ENCODE results near the gene WDFY4. TPM values are rescaled to one million over a fixed set of nuclear protein-coding genes. Genes with fewer than 3 reads are reported as not detected.

The WDFY4 gene
- total RNA-seq, 1 donor from 2014 or later = 33.8 TPM

DNA sequence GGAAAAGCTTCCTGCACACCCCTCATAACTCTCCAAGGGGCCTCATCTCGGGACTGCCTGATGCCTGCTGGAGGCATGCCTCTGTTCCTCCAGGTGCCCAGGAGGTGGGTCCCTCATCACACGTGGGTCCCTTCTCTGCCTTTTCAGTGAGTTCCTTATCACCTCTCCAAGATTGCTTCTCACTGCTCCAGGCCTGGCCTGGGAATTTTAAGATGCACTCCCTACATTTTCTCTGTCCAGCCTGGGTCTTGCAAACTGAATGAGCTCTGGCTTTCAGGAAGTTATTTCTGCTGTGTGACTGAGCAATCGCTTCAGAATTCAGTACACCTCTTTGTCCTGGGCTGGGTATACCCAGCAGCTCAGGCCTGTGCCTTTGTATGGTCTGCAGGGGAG lies 211.1 kb downstream of the WDFY4 start:
- TF ChIP-seq, protein P1, sequence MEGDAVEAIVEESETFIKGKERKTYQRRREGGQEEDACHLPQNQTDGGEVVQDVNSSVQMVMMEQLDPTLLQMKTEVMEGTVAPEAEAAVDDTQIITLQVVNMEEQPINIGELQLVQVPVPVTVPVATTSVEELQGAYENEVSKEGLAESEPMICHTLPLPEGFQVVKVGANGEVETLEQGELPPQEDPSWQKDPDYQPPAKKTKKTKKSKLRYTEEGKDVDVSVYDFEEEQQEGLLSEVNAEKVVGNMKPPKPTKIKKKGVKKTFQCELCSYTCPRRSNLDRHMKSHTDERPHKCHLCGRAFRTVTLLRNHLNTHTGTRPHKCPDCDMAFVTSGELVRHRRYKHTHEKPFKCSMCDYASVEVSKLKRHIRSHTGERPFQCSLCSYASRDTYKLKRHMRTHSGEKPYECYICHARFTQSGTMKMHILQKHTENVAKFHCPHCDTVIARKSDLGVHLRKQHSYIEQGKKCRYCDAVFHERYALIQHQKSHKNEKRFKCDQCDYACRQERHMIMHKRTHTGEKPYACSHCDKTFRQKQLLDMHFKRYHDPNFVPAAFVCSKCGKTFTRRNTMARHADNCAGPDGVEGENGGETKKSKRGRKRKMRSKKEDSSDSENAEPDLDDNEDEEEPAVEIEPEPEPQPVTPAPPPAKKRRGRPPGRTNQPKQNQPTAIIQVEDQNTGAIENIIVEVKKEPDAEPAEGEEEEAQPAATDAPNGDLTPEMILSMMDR (IDR thresholded peaks at IDR 0.05) = no peak
- Histone ChIP-seq H3K4me3 (no peak overlapping the region), H3K36me3 (no peaks in the 10 kb centered on the region), H3K27ac (no peak overlapping the region), H3K9me3 (no peaks in the 10 kb centered on the region), H3K4me1 (no peaks in the 10 kb centered on the region), H3K27me3 (no peaks in the 10 kb centered on the region)
- intact Hi-C loops (cut with DNase I) = no loop called here
- DNase-seq (ENCODE audit: low spot score in 2 of 2) = no peak

DNA sequence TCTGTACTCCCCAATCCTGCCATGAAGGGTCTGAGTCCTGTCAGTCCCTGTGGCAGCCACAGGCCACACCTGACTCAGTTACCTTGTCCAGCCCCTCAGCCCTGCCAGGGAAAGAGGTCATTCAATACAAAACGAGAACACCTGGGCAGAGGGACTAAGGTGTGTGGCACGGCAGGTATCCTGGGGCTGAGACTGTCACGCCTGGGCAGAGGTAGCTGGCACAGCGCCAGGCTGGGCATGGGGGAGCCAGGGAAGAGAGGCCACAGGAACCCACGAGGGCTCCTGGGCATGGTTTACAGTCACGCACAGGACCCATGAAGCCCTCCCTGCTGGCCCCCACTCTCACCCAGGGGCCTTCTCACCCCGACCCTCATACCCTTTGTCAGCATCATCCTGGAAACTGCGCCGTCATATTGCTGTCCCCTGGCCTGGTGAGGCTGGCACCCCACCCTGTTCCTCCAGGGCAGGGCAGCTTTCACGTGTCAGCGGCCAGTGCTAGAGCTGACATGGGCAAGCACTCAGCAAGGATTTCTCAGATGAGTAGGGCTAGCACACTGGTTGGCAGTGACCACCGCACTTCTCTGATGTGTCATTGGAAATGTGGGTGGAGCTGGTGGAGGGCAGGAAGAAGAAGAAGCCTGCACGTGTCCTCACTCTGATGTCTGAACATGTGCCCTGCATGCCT lies 212.2 kb downstream of the WDFY4 start:
- Histone ChIP-seq H3K9me3 (peaks cover 0 to 6% of the 10 kb centered on the region in 2 donors), H3K4me1 (no peaks in the 10 kb centered on the region), H3K27me3 (no peaks in the 10 kb centered on the region), H3K36me3 (no peaks in the 10 kb centered on the region), H3K27ac (no peak overlapping the region), H3K4me3 (no peak overlapping the region)
- TF ChIP-seq, protein P1 (IDR thresholded peaks at IDR 0.05) = no peak
- DNase-seq (ENCODE audit: low spot score in 2 of 2) = no peak
- intact Hi-C loops (cut with DNase I) = no loop called here

DNA sequence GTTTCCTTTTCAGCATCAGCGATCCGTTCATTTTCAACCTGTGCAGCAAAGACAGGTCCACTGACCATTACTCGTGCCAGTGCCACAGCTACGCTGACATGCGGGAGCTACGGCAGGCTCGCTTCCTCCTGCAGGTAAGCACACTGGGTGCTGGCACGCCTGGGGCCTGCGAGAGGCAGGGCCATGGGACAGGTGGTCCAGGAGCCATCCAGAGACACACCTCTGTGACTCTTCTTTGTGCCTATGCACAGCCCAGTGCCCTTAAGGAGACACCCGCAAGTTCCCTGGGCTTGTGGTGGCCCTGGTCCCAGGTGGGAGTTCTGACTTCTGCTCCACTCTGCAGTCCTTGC lies 212.7 kb downstream of the WDFY4 start:
- DNase-seq (ENCODE audit: low spot score in 2 of 2) = no peak
- Histone ChIP-seq H3K27ac (no peak overlapping the region), H3K9me3 (peaks cover 0 to 6% of the 10 kb centered on the region in 2 donors), H3K4me1 (no peaks in the 10 kb centered on the region), H3K36me3 (no peaks in the 10 kb centered on the region), H3K4me3 (no peak overlapping the region), H3K27me3 (no peaks in the 10 kb centered on the region)
- TF ChIP-seq, protein P1 (IDR thresholded peaks at IDR 0.05) = no peak
- intact Hi-C loops (cut with DNase I) = no loop called here

DNA sequence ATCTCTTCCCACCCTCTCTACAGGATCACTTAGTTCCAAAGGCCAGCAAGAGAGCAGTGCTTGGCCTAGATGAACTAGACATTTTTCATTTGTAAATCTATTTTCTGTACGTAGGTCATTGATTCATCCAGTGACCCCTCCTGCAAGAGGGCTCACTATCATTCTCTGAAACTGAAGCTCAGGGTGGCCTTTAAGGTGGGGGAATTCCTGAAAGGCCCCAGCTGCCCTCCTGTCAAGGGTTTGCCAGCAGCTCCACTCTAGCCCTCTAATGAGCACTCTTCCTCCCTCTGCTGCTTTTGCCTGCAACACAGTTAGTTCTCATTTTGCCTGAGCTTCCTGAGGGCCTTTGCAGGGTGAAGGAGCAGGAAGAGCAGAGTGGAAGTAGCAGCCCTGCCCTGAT lies 213.8 kb downstream of the WDFY4 start:
- TF ChIP-seq, protein P1 (IDR thresholded peaks at IDR 0.05) = no peak
- no peak overlapping the region for H3K27ac ChIP-seq
- DNase-seq (ENCODE audit: low spot score in 2 of 2) = no peak
- no peaks in the 10 kb centered on the region for H3K4me1 ChIP-seq
- H3K4me3 ChIP-seq = no peak overlapping the region
- no peaks in the 10 kb centered on the region for H3K27me3 ChIP-seq
- peaks cover 0 to 6% of the 10 kb centered on the region in 2 donors for H3K9me3 ChIP-seq
- H3K36me3 ChIP-seq = no peaks in the 10 kb centered on the region
- intact Hi-C loops (cut with DNase I) = no loop called here

DNA sequence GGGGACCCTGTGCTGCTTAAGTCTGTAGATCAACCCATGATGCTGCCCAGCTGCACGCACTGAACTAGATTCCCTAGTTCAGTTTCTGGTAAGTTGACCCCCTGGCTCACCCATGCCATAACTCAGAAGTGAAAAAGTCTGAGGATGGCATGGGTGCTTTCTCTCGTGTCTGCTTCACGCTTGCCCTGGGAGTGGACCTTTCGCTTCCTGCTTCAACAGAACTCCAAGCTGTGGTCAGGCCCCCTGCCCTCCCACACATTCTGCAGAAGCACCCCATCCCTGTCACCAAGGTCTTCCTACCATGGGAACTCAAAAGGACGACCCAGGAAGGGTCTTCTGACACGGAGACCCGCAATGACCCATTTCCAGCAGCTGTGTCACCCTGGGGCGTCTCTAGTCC lies 215.1 kb downstream of the WDFY4 start:
- no peak for DNase-seq (ENCODE audit: low spot score in 2 of 2)
- TF ChIP-seq, protein P1 (IDR thresholded peaks at IDR 0.05) = no peak
- Histone ChIP-seq H3K4me1 (no peaks in the 10 kb centered on the region), H3K36me3 (no peaks in the 10 kb centered on the region), H3K27me3 (no peaks in the 10 kb centered on the region), H3K9me3 (peaks cover 0 to 6% of the 10 kb centered on the region in 2 donors), H3K4me3 (no peak overlapping the region), H3K27ac (no peak overlapping the region)
- intact Hi-C loops (cut with DNase I) = no loop called here

DNA sequence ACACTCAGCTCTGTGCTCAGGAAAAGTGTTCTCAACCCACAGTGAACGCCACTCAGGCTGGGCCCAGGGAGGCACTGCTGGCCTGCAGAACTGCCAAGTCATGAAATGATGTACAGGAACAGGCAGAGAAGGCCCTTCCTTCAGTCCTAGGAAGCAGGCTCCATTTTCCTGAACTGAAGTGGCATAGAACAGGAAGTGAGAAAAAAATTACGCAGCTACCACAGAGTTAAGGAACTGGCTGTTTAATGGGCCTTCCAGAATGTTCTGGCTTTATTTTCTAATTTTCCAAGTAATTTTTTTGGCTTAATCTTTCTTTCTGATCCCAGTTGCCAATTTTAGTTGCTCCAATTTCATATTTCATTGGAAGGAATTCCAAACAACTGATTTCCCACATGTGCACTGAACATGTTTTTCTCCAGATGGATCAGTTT lies 215.7 kb downstream of the WDFY4 start:
- peaks cover 0 to 6% of the 10 kb centered on the region in 2 donors for H3K9me3 ChIP-seq
- H3K27ac ChIP-seq = peak overlapping the region in 1 of 2 donors; percentile 39
- no peak overlapping the region for H3K4me3 ChIP-seq
- H3K36me3 ChIP-seq = no peaks in the 10 kb centered on the region
- TF ChIP-seq, protein P1 (IDR thresholded peaks at IDR 0.05) = no peak
- DNase-seq (ENCODE audit: low spot score in 2 of 2) = no peak
- no peaks in the 10 kb centered on the region for H3K4me1 ChIP-seq
- H3K27me3 ChIP-seq = no peaks in the 10 kb centered on the region
- intact Hi-C loops (cut with DNase I) = no loop called here
